ENCODE data around the gene HBM.

GRCh38 chr16:132120-132519 lies 33.7 kb upstream of the HBM start:
- TF ChIP-seq CTCF (tag by site-specific recombination; IDR thresholded peaks at IDR 0.05) (no peak), ATF2 (tag by site-specific recombination; IDR thresholded peaks at IDR 0.05; ENCODE audit: low read depth) (no peak), ZNF623 (tag by site-specific recombination; IDR thresholded peaks at IDR 0.05) (no peak), PATZ1 (tag by site-specific recombination; IDR thresholded peaks at IDR 0.05) (no peak), ZNF76 (tag by site-specific recombination; IDR thresholded peaks at IDR 0.05; ENCODE audit: borderline replicate concordance, low read depth) (no peak), ZNF449 (tag by site-specific recombination; IDR thresholded peaks at IDR 0.05) (no peak)

Data from HEK293 (cell line).